ENCODE data around the gene TMEM245. TPM values are rescaled to one million over a fixed set of nuclear protein-coding genes. Genes with fewer than 3 reads are reported as not detected.

The TMEM245 gene
- total and polyA plus RNA-seq, 2 donors (not counting 3 experiments of a cell fraction or from before 2014, with no cell fraction given), result 44.2 to 48.0 TPM

GRCh38 chr9:109051733-109052132 lies 68.0 kb downstream of the TMEM245 start:
- FAIRE-seq (no peak), DNase-seq (ENCODE audit: low read depth, low spot score) (no peak)
- dilution Hi-C loops (cut with MboI; ENCODE audit: extremely low pct_ligation_motif_present, low sequenced_read_pairs), result no loop called here
- no peak for TF ChIP-seq FOS (IDR thresholded peaks at IDR 0.05; ENCODE audit: borderline replicate concordance, insufficient read depth, low read length)
- no peak for TF ChIP-seq MAX (IDR thresholded peaks at IDR 0.05; ENCODE audit: insufficient read depth, insufficient read length)
- no peak for TF ChIP-seq POLR2AphosphoS5 (IDR thresholded peaks at IDR 0.05; ENCODE audit: insufficient read depth, low read depth, low read length)
- TF ChIP-seq EZH2 (IDR thresholded peaks at IDR 0.05; ENCODE audit: borderline replicate concordance, low read depth, low read length, severe bottlenecking), result no peak
- no peak for TF ChIP-seq GATA2 (IDR thresholded peaks at IDR 0.05; ENCODE audit: insufficient read depth, insufficient read length, low read depth, low read length)
- TF ChIP-seq JUN (IDR thresholded peaks at IDR 0.05; ENCODE audit: borderline replicate concordance, insufficient read depth, insufficient read length, low read depth), result no peak
- no peak for TF ChIP-seq CTCF (IDR thresholded peaks at IDR 0.05; ENCODE audit: extremely low read depth in 1 of 2, insufficient read depth in 1 of 2, low read depth in 1 of 2, low read length in 2 of 2)
- TF ChIP-seq POLR2A (IDR thresholded peaks at IDR 0.05; ENCODE audit: low read depth, low read length), result no peak
- TF ChIP-seq MYC (IDR thresholded peaks at IDR 0.05; ENCODE audit: low read depth, low read length), result no peak
- BruUV-seq (replicated peaks), result no TSS peak
- Histone ChIP-seq H3K9ac (replicated peaks; ENCODE audit: extremely low read depth, insufficient read depth, low read length) (no peak overlapping the region), H3K4me2 (ENCODE audit: insufficient read depth, low read length) (no peak overlapping the region), H4K20me1 (replicated peaks; ENCODE audit: control insufficient read depth, extremely low read depth, insufficient read depth, low read length) (no peaks in the 10 kb centered on the region), H3K9me1 (replicated peaks; ENCODE audit: control insufficient read depth, extremely low read depth, insufficient read depth, low read length) (peaks cover 3% of the 10 kb centered on the region), H3K4me3 (replicated peaks in 1 of 3; ENCODE audit: insufficient read depth in 1 of 3, low read depth in 1 of 3, low read length in 3 of 3) (no peak overlapping the region), H3K79me2 (ENCODE audit: control insufficient read depth, insufficient read depth, low read length) (no peaks in the 10 kb centered on the region), H3K4me1 (ENCODE audit: control insufficient read depth, extremely low read depth, insufficient read depth, low read length) (peaks cover 9% of the 10 kb centered on the region), H3K27me3 (ENCODE audit: control insufficient read depth in 2 of 2, insufficient read depth in 2 of 2, low read length in 2 of 2) (no peaks in the 10 kb centered on the region), H2AFZ (ENCODE audit: low read depth, low read length) (no peak overlapping the region), H3K9me3 (replicated peaks; ENCODE audit: control insufficient read depth, insufficient read depth, low read length) (no peaks in the 10 kb centered on the region), H3K36me3 (ENCODE audit: control insufficient read depth in 2 of 2, extremely low read depth in 1 of 2, insufficient read depth in 2 of 2, low read length in 2 of 2) (peaks cover 18 to 21% of the 10 kb centered on the region in 2 experiments), H3K27ac (ENCODE audit: insufficient read depth, low read depth, low read length) (no peak overlapping the region)
- ChIA-PET CTCF (interaction anchor here (1.0 to 1.3 kb wide), 3 partner anchors 30 to 98 kb away, joined by 3 read pairs; partner anchors contain the start of gene TMEM245), POLR2A (no interaction called here)
- intact Hi-C loops (cut with micrococcal nuclease), result no loop called here
